Mesendoderm (in vitro differentiated cells): Measurements from ENCODE around the gene BFSP1.
A peak's percentile ranks its signal among the peaks of the same experiment; 100 is the strongest.

Experiments
- DNase-seq: peaks from one replicate; pipeline ENCODE4 v3.0.0; 2013
- H2AK5ac ChIP-seq: 2 replicates; pipeline ENCODE4 v1.6.1; 2013; ENCODE audit warnings: low read length, inconsistent platforms
- H2BK120ac ChIP-seq: 2 replicates; pipeline ENCODE4 v1.6.1; 2013; ENCODE audit warnings: low read depth, mild to moderate bottlenecking, low read length, moderate library complexity, mixed read lengths
- H2BK15ac ChIP-seq: replicated peaks from 2 replicates; pipeline ENCODE4 v1.6.1; 2013; ENCODE audit warnings: low read depth, mild to moderate bottlenecking, moderate library complexity
- H2BK5ac ChIP-seq: 2 replicates; pipeline ENCODE4 v1.6.1; 2013; ENCODE audit warnings: low read length, inconsistent platforms
- H3K18ac ChIP-seq: 2 replicates; pipeline ENCODE4 v1.6.1; 2013; ENCODE audit warnings: mild to moderate bottlenecking, low read length, mixed read lengths
- H3K23ac ChIP-seq: one replicate; pipeline ENCODE4 v1.6.1; 2013; ENCODE audit warnings: low read length
- H3K27ac ChIP-seq: 2 replicates; pipeline ENCODE4 v1.5.1; 2013; ENCODE audit warnings: low read depth, mild to moderate bottlenecking, inconsistent platforms, low read length, moderate library complexity
- H3K27me3 ChIP-seq: 2 replicates; pipeline ENCODE4 v1.6.1; 2013; ENCODE audit warnings: low read length, control low read depth, mild to moderate bottlenecking, inconsistent platforms; ENCODE audit not compliant: insufficient read depth, poor library complexity
- H3K36me3 ChIP-seq: 2 replicates; pipeline ENCODE4 v1.6.1; 2013; ENCODE audit warnings: low read length, inconsistent platforms; ENCODE audit not compliant: control insufficient read depth, insufficient read depth
- H3K4ac ChIP-seq: one replicate; pipeline ENCODE4 v1.6.1; 2013; ENCODE audit warnings: low read depth, mild to moderate bottlenecking, low read length, moderate library complexity
- H3K4me1 ChIP-seq: 2 replicates; pipeline ENCODE4 v1.6.1; 2013; ENCODE audit warnings: low read depth, low read length, inconsistent platforms; ENCODE audit not compliant: control insufficient read depth
- H3K4me2 ChIP-seq: 2 replicates; pipeline ENCODE4 v1.6.1; 2013; ENCODE audit warnings: low read length
- H3K4me3 ChIP-seq: 2 replicates; pipeline ENCODE4 v1.5.1; 2013; ENCODE audit warnings: mild to moderate bottlenecking, low read length
- H3K56ac ChIP-seq: one replicate; pipeline ENCODE4 v1.6.1; 2013; ENCODE audit warnings: low read length
- H3K79me1 ChIP-seq: 2 replicates; pipeline ENCODE4 v1.6.1; 2013; ENCODE audit warnings: low read length, inconsistent platforms
- H3K79me2 ChIP-seq: 2 replicates; pipeline ENCODE4 v1.6.1; 2013; ENCODE audit warnings: mild to moderate bottlenecking, low read length; ENCODE audit not compliant: control insufficient read depth, insufficient read depth
- H3K9ac ChIP-seq: 2 replicates; pipeline ENCODE4 v1.6.1; 2013; ENCODE audit warnings: low read length, inconsistent platforms
- H4K5ac ChIP-seq: one replicate; pipeline ENCODE4 v1.6.1; 2013; ENCODE audit warnings: low read length
- H4K8ac ChIP-seq: one replicate; pipeline ENCODE4 v1.6.1; 2013; ENCODE audit warnings: low read depth, mild to moderate bottlenecking, control low read depth, low read length, moderate library complexity
- WGBS: extraction: QIAGEN DNeasy Blood & Tissue Kit; methylation state at CpG from one replicate; pipeline ENCODE4 v1.1.7; 2013; ENCODE audit warnings: low lambda C conversion rate, missing lambda C conversion rate; ENCODE audit not compliant: insufficient coverage; ENCODE audit errors: extremely low coverage; 5-methylcytosine and 5-hydroxymethylcytosine counted together

Gene BFSP1

GRCh38 chr20:17533396-17533795, 2.2 kb upstream of the BFSP1 start:
- H3K18ac ChIP-seq: no peak overlapping the region
- peak overlapping the region; percentile 79 for H4K8ac ChIP-seq
- peak overlapping the region; percentile 29 for H3K56ac ChIP-seq
- DNase-seq: peak; percentile 93
- H3K27ac ChIP-seq: no peak overlapping the region
- H2BK120ac ChIP-seq: no peak overlapping the region
- H3K4me2 ChIP-seq: no peak overlapping the region
- no peaks in the 10 kb centered on the region for H3K79me2 ChIP-seq
- H3K4me1 ChIP-seq: peaks cover 1% of the 10 kb centered on the region
- no peak overlapping the region for H3K23ac ChIP-seq
- H2AK5ac ChIP-seq: no peak overlapping the region
- H3K4ac ChIP-seq: no peak overlapping the region
- H3K4me3 ChIP-seq: no peak overlapping the region
- H3K27me3 ChIP-seq: no peaks in the 10 kb centered on the region
- no peak overlapping the region for H2BK15ac ChIP-seq
- H3K9ac ChIP-seq: no peak overlapping the region
- H2BK5ac ChIP-seq: no peak overlapping the region
- H3K36me3 ChIP-seq: no peaks in the 10 kb centered on the region
- H4K5ac ChIP-seq: no peak overlapping the region
- no peaks in the 10 kb centered on the region for H3K79me1 ChIP-seq
- no CpG with 5 or more reads among the region's 1 CpG for WGBS

- H3K27ac ChIP-seq: peak overlapping the region; percentile 62
- no peaks in the 10 kb centered on the region for H3K79me1 ChIP-seq
- H2BK15ac ChIP-seq: no peak overlapping the region
- no peak for DNase-seq
- no peaks in the 10 kb centered on the region for H3K27me3 ChIP-seq
- peak overlapping the region; percentile 90 for H4K8ac ChIP-seq
- H3K79me2 ChIP-seq: no peaks in the 10 kb centered on the region
- no peak overlapping the region for H2BK5ac ChIP-seq
- peak overlapping the region; percentile 45 for H3K4me3 ChIP-seq
- no peak overlapping the region for H2AK5ac ChIP-seq
- H4K5ac ChIP-seq: no peak overlapping the region
- no CpG with 5 or more reads among the region's 5 CpGs for WGBS
- no peaks in the 10 kb centered on the region for H3K36me3 ChIP-seq
- H3K4me2 ChIP-seq: peak overlapping the region; percentile 94
- peak overlapping the region; percentile 91 for H3K18ac ChIP-seq
- H3K4me1 ChIP-seq: peaks cover 1% of the 10 kb centered on the region
- no peak overlapping the region for H2BK120ac ChIP-seq
- H3K4ac ChIP-seq: no peak overlapping the region
- peak overlapping the region; percentile 93 for H3K56ac ChIP-seq
- peak overlapping the region; percentile 83 for H3K9ac ChIP-seq
- H3K23ac ChIP-seq: no peak overlapping the region
These were observed 466 bp upstream of the BFSP1 start for GRCh38 chr20:17531665-17532025.

GRCh38 chr20:17530153-17530552, 1.0 kb downstream of the BFSP1 start:
- Histone ChIP-seq H4K5ac (no peak overlapping the region), H3K27me3 (no peaks in the 10 kb centered on the region), H3K9ac (no peak overlapping the region), H3K4ac (no peak overlapping the region), H3K18ac (no peak overlapping the region), H3K36me3 (no peaks in the 10 kb centered on the region), H3K4me1 (peaks cover 1% of the 10 kb centered on the region), H2BK15ac (no peak overlapping the region), H4K8ac (no peak overlapping the region), H2AK5ac (no peak overlapping the region), H3K4me2 (no peak overlapping the region), H2BK120ac (no peak overlapping the region), H3K79me1 (no peaks in the 10 kb centered on the region), H3K27ac (no peak overlapping the region), H3K56ac (no peak overlapping the region), H3K4me3 (no peak overlapping the region), H3K79me2 (no peaks in the 10 kb centered on the region), H3K23ac (no peak overlapping the region), H2BK5ac (no peak overlapping the region)
- no CpG with 5 or more reads among the region's 7 CpGs for WGBS
- DNase-seq: no peak

- no peak overlapping the region for H2AK5ac ChIP-seq
- no peak overlapping the region for H4K8ac ChIP-seq
- no peak overlapping the region for H3K4me2 ChIP-seq
- H3K27ac ChIP-seq: no peak overlapping the region
- H3K56ac ChIP-seq: no peak overlapping the region
- no peak overlapping the region for H3K9ac ChIP-seq
- H3K79me2 ChIP-seq: no peaks in the 10 kb centered on the region
- no peaks in the 10 kb centered on the region for H3K27me3 ChIP-seq
- H3K36me3 ChIP-seq: no peaks in the 10 kb centered on the region
- H3K18ac ChIP-seq: no peak overlapping the region
- H3K4me1 ChIP-seq: peaks cover 1% of the 10 kb centered on the region
- H3K23ac ChIP-seq: no peak overlapping the region
- no peak overlapping the region for H3K4ac ChIP-seq
- DNase-seq: no peak
- no peak overlapping the region for H4K5ac ChIP-seq
- no peaks in the 10 kb centered on the region for H3K79me1 ChIP-seq
- no peak overlapping the region for H3K4me3 ChIP-seq
- no peak overlapping the region for H2BK5ac ChIP-seq
- no peak overlapping the region for H2BK120ac ChIP-seq
- H2BK15ac ChIP-seq: no peak overlapping the region
These were observed 1.6 kb downstream of the BFSP1 start for GRCh38 chr20:17529586-17529985.

GRCh38 chr20:17525650-17526049, 5.5 kb downstream of the BFSP1 start:
- Histone ChIP-seq H2AK5ac (no peak overlapping the region), H3K4ac (no peak overlapping the region), H2BK5ac (no peak overlapping the region), H3K27me3 (no peaks in the 10 kb centered on the region), H3K4me2 (no peak overlapping the region), H3K79me2 (no peaks in the 10 kb centered on the region), H3K36me3 (no peaks in the 10 kb centered on the region), H3K27ac (no peak overlapping the region), H3K79me1 (no peaks in the 10 kb centered on the region), H4K5ac (no peak overlapping the region), H3K4me3 (no peak overlapping the region), H3K56ac (peak overlapping the region; percentile 74), H3K18ac (no peak overlapping the region), H2BK120ac (no peak overlapping the region), H3K23ac (no peak overlapping the region), H3K4me1 (no peaks in the 10 kb centered on the region), H3K9ac (no peak overlapping the region), H2BK15ac (no peak overlapping the region), H4K8ac (no peak overlapping the region)
- DNase-seq: peak; percentile 84

GRCh38 chr20:17525132-17525531, 6.0 kb downstream of the BFSP1 start:
- Histone ChIP-seq H3K36me3 (no peaks in the 10 kb centered on the region), H3K4me2 (no peak overlapping the region), H2BK120ac (no peak overlapping the region), H3K4me3 (no peak overlapping the region), H4K5ac (no peak overlapping the region), H3K9ac (no peak overlapping the region), H2BK15ac (no peak overlapping the region), H2BK5ac (no peak overlapping the region), H3K79me1 (no peaks in the 10 kb centered on the region), H3K4ac (no peak overlapping the region), H3K27ac (no peak overlapping the region), H3K27me3 (no peaks in the 10 kb centered on the region), H3K56ac (no peak overlapping the region), H3K79me2 (no peaks in the 10 kb centered on the region), H4K8ac (no peak overlapping the region), H3K18ac (no peak overlapping the region), H2AK5ac (no peak overlapping the region), H3K23ac (no peak overlapping the region), H3K4me1 (no peaks in the 10 kb centered on the region)
- WGBS: no CpG with 5 or more reads among the region's 5 CpGs
- no peak for DNase-seq
